Thyroid gland (tissue), 4 donors: ENCODE measurements around the gene ODF4. TPM values are rescaled to one million over a fixed set of nuclear protein-coding genes. Genes with fewer than 3 reads are reported as not detected.

Source experiments
- DNase-seq, 2 donors: peaks; one replicate each; pipeline ENCODE4 v3.0.0-alpha.2; 2019
- H3K27ac ChIP-seq, 3 donors: fragments of 200-600 bp; sonication (generic); 1 replicate in 2 of 3; 2 replicates in 1 of 3; pipeline ENCODE4 v1.5.1; 2016 to 2019; ENCODE audit warnings: mild to moderate bottlenecking in 1 of 3, moderate library complexity in 1 of 3
- H3K27me3 ChIP-seq: fragments of 200-600 bp; sonication (generic); one replicate; pipeline ENCODE4 v1.5.1; 2019
- H3K36me3 ChIP-seq, 2 donors: fragments of 200-600 bp; sonication (generic); one replicate each; pipeline ENCODE4 v1.5.1; 2016 to 2019
- H3K4me1 ChIP-seq, 2 donors: fragments of 200-600 bp; sonication (generic); one replicate each; pipeline ENCODE4 v1.5.1; 2017 to 2019
- H3K4me3 ChIP-seq, 3 donors: fragments of 200-600 bp; sonication (generic); replicated peaks in 1 of 3; 1 replicate in 2 of 3; 2 replicates in 1 of 3; pipeline ENCODE4 v1.5.1; 2016; ENCODE audit warnings: mild to moderate bottlenecking in 1 of 3
- H3K9me3 ChIP-seq: fragments of 200-600 bp; sonication (generic); one replicate; pipeline ENCODE4 v1.5.1; 2017
- CTCF ChIP-seq, 6 experiments: fragments of 200-600 bp in 3 of 6; fragments of 450-650 bp in 3 of 6; sonication (generic) in 3 of 6; IDR thresholded peaks; one replicate each; pipeline ENCODE4 v1.5.1; 2016 to 2019; ENCODE audit warnings: antibody characterized with exemption in 6 of 6, mild to moderate bottlenecking in 2 of 6, inconsistent platforms in 1 of 6, moderate library complexity in 1 of 6
- POLR2A ChIP-seq, 2 donors: fragments of 450-650 bp; IDR thresholded peaks; one replicate each; pipeline ENCODE4 v1.6.1; 2017; ENCODE audit warnings: antibody characterized with exemption in 2 of 2, mild to moderate bottlenecking in 2 of 2, moderate library complexity in 1 of 2
- WGBS, 2 donors: methylation state at CpG; one replicate each; pipeline ENCODE4 v1.1.5; 2017; 5-methylcytosine and 5-hydroxymethylcytosine counted together
- intact Hi-C: fragments of 100-400 bp; cut with DNase I; formaldehyde crosslinking; loops from one replicate; pipeline ENCODE4 v1.15.1; 2023
- total RNA-seq, 4 donors: library from RNA; depleted of rRNA; stranded (reverse); fragments of >200 nt; gene quantifications; one replicate each; pipeline ENCODE4 v1.2.3, GENCODE V29; 2016

Gene ODF4
- total RNA-seq, 4 donors from 2014 or later = not detected

GRCh38 chr17:8354236-8354635 is 14.6 kb downstream of the ODF4 start:
- Histone ChIP-seq H3K4me3 (no peak overlapping the region), H3K9me3 (no peaks in the 10 kb centered on the region), H3K27ac (no peak overlapping the region), H3K27me3 (no peaks in the 10 kb centered on the region), H3K36me3 (no peaks in the 10 kb centered on the region), H3K4me1 (no peaks in the 10 kb centered on the region)
- no peak for DNase-seq
- intact Hi-C loops = no loop called here
- TF ChIP-seq CTCF (IDR thresholded peaks at IDR 0.05) (no peak), POLR2A (IDR thresholded peaks at IDR 0.05) (no peak)
- WGBS, 2 donors = 69 to 75% methylated on average over 8 of the region's 8 CpGs

DNA sequence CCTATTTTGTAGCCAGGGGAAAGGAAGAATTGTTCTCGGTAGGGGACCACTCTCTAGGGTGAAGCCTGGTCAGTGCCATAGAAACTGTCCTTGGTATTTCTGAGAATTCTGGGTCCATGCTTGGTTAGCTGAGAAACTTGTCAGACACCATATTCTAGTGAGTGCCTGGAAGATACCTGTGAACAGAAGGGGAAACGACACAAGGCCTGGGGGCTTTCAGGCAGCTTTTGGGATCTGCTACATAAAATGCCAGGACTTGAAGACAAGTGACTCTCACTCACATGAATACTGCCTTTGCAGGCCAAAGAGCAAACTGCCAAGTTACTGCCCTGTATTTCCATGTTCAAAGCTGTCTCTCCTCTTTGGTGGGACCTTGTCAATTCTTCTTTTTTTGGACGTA is 18.3 kb downstream of the ODF4 start:
- Histone ChIP-seq H3K27me3 (no peaks in the 10 kb centered on the region), H3K4me3 (no peak overlapping the region), H3K27ac (no peak overlapping the region), H3K4me1 (peaks cover 0 to 14% of the 10 kb centered on the region in 2 donors), H3K9me3 (no peaks in the 10 kb centered on the region), H3K36me3 (no peaks in the 10 kb centered on the region)
- DNase-seq = no peak
- intact Hi-C loops = no loop called here
- 89 to 94% methylated on average over 3 of the region's 3 CpGs for WGBS, 2 donors
- TF ChIP-seq CTCF (IDR thresholded peaks at IDR 0.05) = no peak
- no peak for TF ChIP-seq POLR2A (IDR thresholded peaks at IDR 0.05)

DNA sequence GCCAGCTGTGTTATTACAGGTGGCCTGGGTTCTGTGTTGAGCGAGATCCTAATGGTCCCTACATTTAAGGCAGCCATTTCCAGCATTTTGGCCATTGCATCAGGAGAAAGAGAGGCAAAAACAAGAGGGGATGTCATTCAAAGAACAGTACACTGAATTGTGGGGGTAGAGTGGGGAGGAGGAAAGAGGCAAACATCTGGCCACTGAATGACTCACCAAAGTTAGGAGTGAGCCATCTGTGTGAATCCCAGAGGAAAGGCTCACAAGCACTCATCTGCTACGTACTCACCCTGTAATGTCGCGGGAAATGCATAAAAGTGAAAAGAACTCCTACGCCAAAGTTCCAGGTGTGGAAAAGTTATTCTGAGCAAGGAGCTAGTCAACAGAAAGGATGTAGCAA is 20.1 kb downstream of the ODF4 start:
- TF ChIP-seq CTCF (IDR thresholded peaks at IDR 0.05) (no peak), POLR2A (IDR thresholded peaks at IDR 0.05) (no peak)
- no peaks in the 10 kb centered on the region for H3K9me3 ChIP-seq
- WGBS, 2 donors = 75 to 78% methylated on average over 5 of the region's 5 CpGs
- no peaks in the 10 kb centered on the region for H3K36me3 ChIP-seq
- intact Hi-C loops = no loop called here
- no peak overlapping the region for H3K4me3 ChIP-seq
- no peak for DNase-seq
- no peaks in the 10 kb centered on the region for H3K27me3 ChIP-seq
- H3K4me1 ChIP-seq = peaks cover 0 to 14% of the 10 kb centered on the region in 2 donors
- peak overlapping the region in 2 of 3 donors; percentile 5 to 16 for H3K27ac ChIP-seq

- Histone ChIP-seq H3K4me3 (no peak overlapping the region), H3K36me3 (no peaks in the 10 kb centered on the region), H3K27ac (no peak overlapping the region), H3K27me3 (no peaks in the 10 kb centered on the region), H3K9me3 (no peaks in the 10 kb centered on the region), H3K4me1 (peaks cover 0 to 15% of the 10 kb centered on the region in 2 donors)
- DNase-seq = no peak
- intact Hi-C loops = no loop called here
- 52 to 54% methylated on average over 3 of the region's 3 CpGs for WGBS, 2 donors
- no peak for TF ChIP-seq CTCF (IDR thresholded peaks at IDR 0.05)
- no peak for TF ChIP-seq POLR2A (IDR thresholded peaks at IDR 0.05)
These were observed 20.6 kb downstream of the ODF4 start for GRCh38 chr17:8360260-8360659.

GRCh38 chr17:8360751-8361150 is 21.1 kb downstream of the ODF4 start:
- H3K4me1 ChIP-seq = peaks cover 0 to 18% of the 10 kb centered on the region in 2 donors
- no peaks in the 10 kb centered on the region for H3K27me3 ChIP-seq

More at GRCh38 chr17:8360751-8361150, 21.1 kb downstream of the ODF4 start:
- Histone ChIP-seq H3K4me3 (no peak overlapping the region), H3K27ac (no peak overlapping the region), H3K9me3 (no peaks in the 10 kb centered on the region), H3K36me3 (no peaks in the 10 kb centered on the region)
- intact Hi-C loops = no loop called here
- DNase-seq = no peak
- no peak for TF ChIP-seq CTCF (IDR thresholded peaks at IDR 0.05)
- WGBS, 2 donors = 62 to 67% methylated on average over 3 of the region's 3 CpGs
